Panc1 (cell line): ENCODE results near the gene SULT2B1. TPM values are rescaled to one million over a fixed set of nuclear protein-coding genes. Genes with fewer than 3 reads are reported as not detected.

Experiments
- ATAC-seq: fragments of 200-7000 bp; cut with Tn5 transposase; 2 replicates; pipeline ENCODE4 v1.9.1; 2020; ENCODE audit warnings: mild to moderate bottlenecking, moderate library complexity
- BruUV-seq: library from RNA; stranded (reverse); fragments of 400-500 nt; replicated peaks from 2 replicates; lab custom pipeline; 2021; lab: Mats Ljungman, UMichigan
- CTCF ChIA-PET: fragments of 300-600 bp; sonication (Branson Sonifier 250); formaldehyde crosslinking; loops from one replicate; lab custom pipeline; 2022; ENCODE audit warnings: antibody characterized with exemption; lab: Charles Lee
- POLR2A ChIA-PET: fragments of 300-600 bp; sonication (Branson Sonifier 250); formaldehyde crosslinking; loops from one replicate; lab custom pipeline; 2022; ENCODE audit warnings: antibody characterized with exemption; lab: Charles Lee
- DNase-seq: peaks from one replicate; pipeline ENCODE4 v3.0.0-alpha.2; 2010; ENCODE audit warnings: low read depth, low spot score
- H3K27ac ChIP-seq: 2 replicates; pipeline ENCODE4 v1.5.1; 2011; ENCODE audit warnings: mild to moderate bottlenecking, low read length, inconsistent platforms
- H3K27me3 ChIP-seq: fragments of 200-500 bp; sonication (Bioruptor generic); 2 replicates; pipeline ENCODE4 v1.6.0; 2014; ENCODE audit warnings: low read length, inconsistent platforms; ENCODE audit not compliant: control insufficient read depth, insufficient read depth
- H3K36me3 ChIP-seq: fragments of 200-500 bp; sonication (Bioruptor generic); 2 replicates; pipeline ENCODE4 v1.5.1; 2014; ENCODE audit warnings: inconsistent platforms, mild to moderate bottlenecking, low read length, moderate library complexity; ENCODE audit not compliant: control insufficient read depth, insufficient read depth
- H3K4me1 ChIP-seq: 2 replicates; pipeline ENCODE4 v1.5.1; 2011; ENCODE audit warnings: inconsistent platforms, mild to moderate bottlenecking, low read length, moderate library complexity; ENCODE audit not compliant: control insufficient read depth, insufficient read depth
- H3K4me3 ChIP-seq, 2 experiments: 2 replicates each; pipeline ENCODE4 v1.5.1; 2011 to 2012; ENCODE audit warnings: low read depth in 2 of 2, low read length in 2 of 2, mild to moderate bottlenecking in 2 of 2, inconsistent platforms in 1 of 2, moderate library complexity in 1 of 2
- H3K9me3 ChIP-seq: fragments of 200-500 bp; sonication (Bioruptor generic); 2 replicates; pipeline ENCODE4 v1.5.1; 2014; ENCODE audit warnings: low read depth, mild to moderate bottlenecking, inconsistent platforms, low read length, moderate library complexity; ENCODE audit not compliant: control insufficient read depth, insufficient read depth
- CTCF ChIP-seq: fragments of 450-650 bp; IDR thresholded peaks from 2 replicates; pipeline ENCODE4 v1.5.1; 2017; ENCODE audit warnings: mild to moderate bottlenecking
- POLR2AphosphoS5 ChIP-seq: IDR thresholded peaks from 2 replicates; pipeline ENCODE4 v1.6.1; 2012; ENCODE audit warnings: mild to moderate bottlenecking, low read depth, low read length, moderate library complexity
- REST ChIP-seq, 2 experiments: IDR thresholded peaks; 2 replicates each; pipeline ENCODE4 v1.6.1; 2011 to 2012; ENCODE audit warnings: low read depth in 2 of 2, control low read depth in 1 of 2, low read length in 1 of 2, mild to moderate bottlenecking in 1 of 2, moderate library complexity in 1 of 2; ENCODE audit not compliant: insufficient read depth in 1 of 2
- SIN3A ChIP-seq: IDR thresholded peaks from 2 replicates; pipeline ENCODE4 v1.6.1; 2012; ENCODE audit warnings: low read depth, mild to moderate bottlenecking, low read length, moderate library complexity, borderline replicate concordance; ENCODE audit not compliant: insufficient read depth
- TCF7L2 ChIP-seq: IDR thresholded peaks from 2 replicates; pipeline ENCODE4 v1.6.1; 2011; ENCODE audit warnings: mild to moderate bottlenecking, low read depth, low read length, inconsistent platforms
- in situ Hi-C: cut with HindIII; loops from 2 replicates; pipeline ENCODE4 v1.10.0; 2016; ENCODE audit warnings: low sequenced_read_pairs, low pct_unique_long_range_greater_than_20kb
- intact Hi-C: fragments of 100-400 bp; cut with micrococcal nuclease; formaldehyde crosslinking; loops from one replicate; pipeline ENCODE4 v1.10.0; 2022; ENCODE audit not compliant: unreplicated experiment
- total RNA-seq: library from RNA; stranded (reverse); gene quantifications from one replicate; pipeline ENCODE4 v1.2.1, GENCODE V29; 2021; ENCODE audit not compliant: unreplicated experiment

Gene SULT2B1
- total RNA-seq, 1 experiment from 2014 or later: 3.6 TPM

DNA sequence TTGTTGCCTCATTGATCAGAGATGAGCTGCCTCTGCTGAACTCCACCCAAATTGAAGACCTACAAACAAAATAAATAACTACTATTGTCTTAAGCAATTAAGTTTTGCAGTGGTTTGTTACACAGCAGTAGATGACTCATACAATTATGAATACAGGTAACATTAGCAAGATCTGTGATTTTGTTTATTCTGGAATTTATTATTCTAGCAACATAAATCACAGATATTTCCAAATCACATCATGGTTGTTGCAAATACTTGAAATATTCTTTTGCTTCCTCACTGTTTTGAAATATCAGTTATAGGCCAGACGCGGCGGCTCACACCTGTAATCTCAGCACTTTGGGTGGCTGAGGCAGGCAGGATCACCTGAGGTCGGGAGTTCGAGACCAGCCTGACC is 27.2 kb upstream of the SULT2B1 start:
- no peak for TF ChIP-seq REST (IDR thresholded peaks at IDR 0.05; ENCODE audit: insufficient read depth in 1 of 2, low read depth in 2 of 2, low read length in 1 of 2)
- TF ChIP-seq SIN3A: no peak
- TF ChIP-seq TCF7L2: no peak
- TF ChIP-seq CTCF: no peak
- TF ChIP-seq POLR2AphosphoS5: no peak
- POLR2A ChIA-PET: no interaction called here
- no peaks in the 10 kb centered on the region for H3K36me3 ChIP-seq

GRCh38 chr19:48529156-48529555 is 22.8 kb upstream of the SULT2B1 start:
- Histone ChIP-seq H3K4me1 (peaks cover 4% of the 10 kb centered on the region), H3K36me3 (no peaks in the 10 kb centered on the region), H3K27me3 (no peaks in the 10 kb centered on the region), H3K4me3 (no peak overlapping the region), H3K9me3 (peaks cover 3% of the 10 kb centered on the region; the same call in 1 of the 2 replicates), H3K27ac (no peak overlapping the region)
- TF ChIP-seq TCF7L2 (no peak), REST (IDR thresholded peaks at IDR 0.05; ENCODE audit: insufficient read depth in 1 of 2, low read depth in 2 of 2, low read length in 1 of 2) (no peak), CTCF (no peak)
- in situ Hi-C loops (no loop called here), intact Hi-C loops (no loop called here)
- BruUV-seq: no TSS peak
- CTCF ChIA-PET: no interaction called here
- no peak for ATAC-seq
- POLR2A ChIA-PET: no interaction called here
- DNase-seq: no peak

More for the DNA sequence above, 27.2 kb upstream of the SULT2B1 start:
- Histone ChIP-seq H3K27ac (no peak overlapping the region), H3K27me3 (no peaks in the 10 kb centered on the region), H3K4me1 (no peaks in the 10 kb centered on the region), H3K9me3 (peaks cover 3% of the 10 kb centered on the region; the same call in 1 of the 2 replicates), H3K4me3 (no peak overlapping the region)
- CTCF ChIA-PET: no interaction called here
- no TSS peak for BruUV-seq
- no peak for DNase-seq
- in situ Hi-C loops (no loop called here), intact Hi-C loops (no loop called here)
- no peak for ATAC-seq
